ENCODE measurements around the gene SYDE2. TPM values are rescaled to one million over a fixed set of nuclear protein-coding genes. Genes with fewer than 3 reads are reported as not detected.

The SYDE2 gene
- total and polyA plus RNA-seq, 9 of the 15 experiments (the other 6 are each of a cell fraction or from before 2014, with no cell fraction given): 0.39 to 8.7 (median 4.5) TPM

- TF ChIP-seq CTCF (IDR thresholded peaks at IDR 0.05 in 2 of 3, conservative IDR thresholded peaks at IDR 0.05 in 1 of 3; ENCODE audit: insufficient read depth in 2 of 3, low read depth in 1 of 3, low read length in 3 of 3) (no peak), TCF7L2 (IDR thresholded peaks at IDR 0.05; ENCODE audit: low read depth, low read length) (no peak), ZNF668 (CRISPR knock-in tag; IDR thresholded peaks at IDR 0.05) (no peak), ZNF41 (CRISPR knock-in tag; conservative IDR thresholded peaks at IDR 0.05) (no peak), ETS1 (conservative IDR thresholded peaks at IDR 0.05; ENCODE audit: control insufficient read depth, low read depth, low read length) (peak; percentile 87; the same call in 1 of the 2 replicates), NR2F6 (CRISPR knock-in tag; IDR thresholded peaks at IDR 0.05) (no peak), POLR3G (IDR thresholded peaks at IDR 0.05; ENCODE audit: extremely low read depth, insufficient read length, insufficient replicate concordance) (no peak), ZBTB1 (CRISPR knock-in tag; IDR thresholded peaks at IDR 0.05; ENCODE audit: borderline replicate concordance, low read depth) (no peak), BCLAF1 (IDR thresholded peaks at IDR 0.05; ENCODE audit: borderline replicate concordance in 1 of 2, control insufficient read depth in 1 of 2, low read depth in 2 of 2, low read length in 1 of 2) (no peak), NCOA1 (IDR thresholded peaks at IDR 0.05; ENCODE audit: low read depth) (peak; percentile 95), EHMT2 (IDR thresholded peaks at IDR 0.05) (peak; percentile 43), MCM7 (IDR thresholded peaks at IDR 0.05) (no peak), ZNF197 (CRISPR knock-in tag; IDR thresholded peaks at IDR 0.05; ENCODE audit: low read depth) (0 out of 2 replicates have a peak, but pooled peaks have one; percentile 63), CEBPG (CRISPR knock-in tag; IDR thresholded peaks at IDR 0.05) (peak; percentile 91), CEBPG (tag; conservative IDR thresholded peaks at IDR 0.05 in 1 of 2, IDR thresholded peaks at IDR 0.05 in 1 of 2) (peak; percentile 73 to 86), RHOXF2B (CRISPR knock-in tag; conservative IDR thresholded peaks at IDR 0.05) (no peak), RBM14 (IDR thresholded peaks at IDR 0.05; ENCODE audit: borderline replicate concordance, insufficient read depth, low read depth, low read length) (no peak), SMAD2 (IDR thresholded peaks at IDR 0.05; ENCODE audit: low read depth, low read length) (no peak), ZBTB17 (CRISPR knock-in tag; IDR thresholded peaks at IDR 0.05) (no peak), ELF4 (CRISPR knock-in tag; IDR thresholded peaks at IDR 0.05) (0 out of 2 replicates have a peak, but pooled peaks have one; percentile 69)
Measured at GRCh38 chr1:85224734-85225623, 24.2 kb upstream of the SYDE2 start (continued).
